ENCODE measurements around the gene MARCHF4. TPM values are rescaled to one million over a fixed set of nuclear protein-coding genes. Genes with fewer than 3 reads are reported as not detected.

Gene MARCHF4
- polyA plus RNA-seq, 1 donor: 3.2 TPM

DNA sequence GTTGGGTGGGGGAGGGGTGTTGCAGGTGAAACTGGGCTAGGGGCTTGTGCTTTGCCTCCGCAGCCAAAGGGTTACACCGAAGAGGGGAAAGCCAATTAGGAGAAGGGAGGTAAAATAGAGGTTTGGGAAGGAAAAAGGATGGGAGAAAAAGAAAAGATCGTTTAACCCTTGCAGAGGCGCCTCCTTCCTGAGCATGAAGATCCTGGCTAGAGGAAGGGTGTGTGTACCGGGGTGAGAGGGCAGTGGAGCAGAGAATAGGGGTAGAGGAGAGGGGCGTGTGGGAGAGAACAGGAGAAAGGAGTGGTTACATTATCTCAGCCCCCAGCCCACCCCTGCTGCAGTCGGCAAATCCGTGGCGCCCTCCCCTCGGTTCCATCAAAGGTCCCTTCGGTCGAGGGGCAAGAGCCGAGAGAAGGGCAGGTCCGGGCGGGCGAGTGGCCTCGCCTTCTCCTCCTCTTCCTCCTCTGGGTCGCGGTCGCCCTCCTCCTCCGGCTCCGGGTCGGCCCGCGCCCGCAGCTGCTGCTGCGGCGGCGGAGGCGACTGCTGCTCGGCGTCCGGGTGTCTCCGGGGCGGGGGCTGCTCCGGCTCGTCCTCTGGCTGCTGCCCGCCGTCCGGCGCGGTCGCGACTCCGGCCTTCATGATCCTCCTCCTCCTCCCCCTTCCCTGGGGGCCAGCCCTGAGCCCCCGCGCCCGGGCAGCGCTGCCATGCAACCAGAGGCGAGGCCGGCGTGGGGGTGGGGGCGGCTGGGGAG, 1.1 kb downstream of the MARCHF4 start:
- Histone ChIP-seq H3K27ac (ENCODE audit: low read length) (no peak overlapping the region), H3K9me3 (ENCODE audit: control insufficient read depth, low read depth, low read length) (no peaks in the 10 kb centered on the region), H3K4me3 (ENCODE audit: low read length) (peak overlapping the region; percentile 4), H3K36me3 (ENCODE audit: control insufficient read depth, insufficient read depth, low read length) (no peaks in the 10 kb centered on the region), H3K4me1 (ENCODE audit: control insufficient read depth, insufficient read depth, low read length) (peaks cover 3% of the 10 kb centered on the region), H3K27me3 (ENCODE audit: control insufficient read depth, insufficient read depth, low read length) (peaks cover 65% of the 10 kb centered on the region)
- WGBS (ENCODE audit: insufficient coverage, low lambda C conversion rate): 0% methylated on average over 2 of the region's 53 CpGs
- no peak for DNase-seq

DNA sequence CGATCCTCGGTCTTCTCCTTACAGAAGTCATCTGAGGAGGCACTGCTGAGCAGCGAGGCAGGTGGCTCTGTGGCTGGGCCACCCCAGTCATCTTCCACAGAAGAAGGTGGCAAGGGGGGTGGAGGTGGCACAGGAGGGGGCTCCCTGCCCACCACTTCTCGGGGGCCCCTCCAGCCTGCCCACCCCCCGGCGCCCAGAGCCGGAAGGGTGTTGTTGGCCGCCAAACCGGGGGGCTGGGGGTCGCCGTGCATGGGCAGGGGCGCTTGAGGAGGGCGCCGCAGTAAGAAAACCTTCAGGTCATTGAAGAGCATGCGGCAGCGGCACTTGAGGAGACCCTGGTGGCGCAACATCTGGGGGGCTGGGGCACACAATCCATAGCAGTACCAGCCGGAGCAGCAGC, 2.5 kb downstream of the MARCHF4 start:
- peaks cover 70% of the 10 kb centered on the region for H3K27me3 ChIP-seq (ENCODE audit: control insufficient read depth, insufficient read depth, low read length)
- WGBS (ENCODE audit: insufficient coverage, low lambda C conversion rate): no CpG with 5 or more reads among the region's 18 CpGs

DNA sequence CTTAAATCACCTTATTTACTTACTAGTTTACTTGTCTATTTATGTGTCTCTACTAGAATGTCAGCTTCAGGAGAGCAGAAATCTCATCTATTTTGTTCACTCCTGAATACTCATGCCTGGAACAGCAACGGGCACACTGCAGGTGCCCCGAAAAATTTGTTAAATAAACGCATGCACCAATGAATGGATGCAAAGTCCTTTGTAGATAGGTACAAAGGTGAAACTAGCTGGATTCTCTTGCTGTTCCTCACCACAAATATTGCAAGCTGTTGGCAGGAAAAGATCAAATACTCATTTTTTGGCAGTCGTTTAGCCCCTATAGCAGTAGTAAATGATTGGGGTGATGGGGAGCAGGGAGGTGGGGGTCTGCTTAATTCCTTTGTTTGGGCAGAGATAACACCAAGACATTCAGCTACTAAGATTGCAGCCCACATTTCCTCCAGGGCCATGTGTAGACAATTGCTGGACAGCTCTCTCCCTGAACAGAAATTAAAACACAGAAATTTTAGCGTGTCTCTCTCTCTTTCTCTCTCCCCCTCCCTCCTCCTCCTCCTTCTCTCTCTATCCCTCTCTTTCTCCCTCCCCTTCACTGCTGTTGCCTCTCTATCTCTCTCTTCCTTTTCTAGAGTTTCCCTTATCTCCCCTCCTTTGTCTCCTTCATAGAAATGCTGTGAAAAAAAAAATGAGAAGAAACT, 5.4 kb downstream of the MARCHF4 start:
- H3K36me3 ChIP-seq (ENCODE audit: control insufficient read depth, insufficient read depth, low read length): no peaks in the 10 kb centered on the region
- no peaks in the 10 kb centered on the region for H3K9me3 ChIP-seq (ENCODE audit: control insufficient read depth, low read depth, low read length)
- 0% methylated on average over 1 of the region's 5 CpGs for WGBS (ENCODE audit: insufficient coverage, low lambda C conversion rate)
- no peak for DNase-seq
- no peak overlapping the region for H3K4me3 ChIP-seq (ENCODE audit: low read length)
- H3K27ac ChIP-seq (ENCODE audit: low read length): no peak overlapping the region
- H3K4me1 ChIP-seq (ENCODE audit: control insufficient read depth, insufficient read depth, low read length): no peaks in the 10 kb centered on the region
- H3K27me3 ChIP-seq (ENCODE audit: control insufficient read depth, insufficient read depth, low read length): peaks cover 56% of the 10 kb centered on the region

More for the DNA sequence above, 2.5 kb downstream of the MARCHF4 start:
- H3K4me3 ChIP-seq (ENCODE audit: low read length): no peak overlapping the region
- no peak overlapping the region for H3K27ac ChIP-seq (ENCODE audit: low read length)
- no peaks in the 10 kb centered on the region for H3K9me3 ChIP-seq (ENCODE audit: control insufficient read depth, low read depth, low read length)
- peaks cover 3% of the 10 kb centered on the region for H3K4me1 ChIP-seq (ENCODE audit: control insufficient read depth, insufficient read depth, low read length)
- no peak for DNase-seq
- H3K36me3 ChIP-seq (ENCODE audit: control insufficient read depth, insufficient read depth, low read length): no peaks in the 10 kb centered on the region

DNA sequence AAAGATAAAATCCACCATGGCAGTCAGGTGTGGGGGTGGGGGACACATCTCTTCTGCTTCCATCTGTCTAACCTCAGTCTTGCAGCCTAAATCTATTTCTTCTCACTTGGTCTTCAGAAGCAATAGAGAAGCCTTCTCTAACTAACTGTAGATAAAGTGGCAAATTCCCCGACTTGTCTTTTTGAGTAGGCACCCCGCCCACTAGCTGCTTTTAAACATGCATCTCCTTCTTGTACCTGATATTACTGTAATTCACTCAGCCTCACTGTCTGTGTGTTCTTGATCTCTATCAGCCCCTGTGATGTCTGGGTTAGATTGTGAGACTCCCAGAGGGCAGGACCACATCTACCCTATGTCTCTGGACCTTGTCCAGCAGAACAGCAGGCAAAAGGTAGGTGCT, 6.8 kb downstream of the MARCHF4 start:
- no peaks in the 10 kb centered on the region for H3K9me3 ChIP-seq (ENCODE audit: control insufficient read depth, low read depth, low read length)
- peaks cover 42% of the 10 kb centered on the region for H3K27me3 ChIP-seq (ENCODE audit: control insufficient read depth, insufficient read depth, low read length)
- H3K4me3 ChIP-seq (ENCODE audit: low read length): no peak overlapping the region
- H3K36me3 ChIP-seq (ENCODE audit: control insufficient read depth, insufficient read depth, low read length): no peaks in the 10 kb centered on the region
- no peak overlapping the region for H3K27ac ChIP-seq (ENCODE audit: low read length)
- DNase-seq: no peak
- WGBS (ENCODE audit: insufficient coverage, low lambda C conversion rate): no CpG with 5 or more reads among the region's 2 CpGs
- H3K4me1 ChIP-seq (ENCODE audit: control insufficient read depth, insufficient read depth, low read length): no peaks in the 10 kb centered on the region

DNA sequence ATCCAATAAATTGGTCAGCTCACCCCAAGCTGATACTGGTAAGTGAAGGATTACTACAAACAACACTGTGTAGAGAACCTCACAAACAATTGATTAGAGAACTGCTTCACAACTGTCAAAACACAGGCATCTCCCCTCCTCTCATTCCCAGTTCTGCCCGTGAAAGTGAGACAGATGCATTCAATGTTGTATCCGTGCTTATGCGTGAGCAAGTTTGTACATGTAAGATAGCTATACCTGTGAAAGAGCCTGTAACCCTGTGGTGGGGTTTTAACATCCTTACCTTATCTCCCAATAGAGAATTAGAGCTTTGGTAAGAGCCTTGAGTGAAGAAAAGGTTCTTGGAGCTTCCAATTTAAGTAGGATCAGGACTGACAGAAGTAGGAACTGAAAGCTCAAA, 9.1 kb downstream of the MARCHF4 start:
- Histone ChIP-seq H3K27ac (ENCODE audit: low read length) (no peak overlapping the region), H3K4me1 (ENCODE audit: control insufficient read depth, insufficient read depth, low read length) (no peaks in the 10 kb centered on the region), H3K9me3 (ENCODE audit: control insufficient read depth, low read depth, low read length) (no peaks in the 10 kb centered on the region), H3K36me3 (ENCODE audit: control insufficient read depth, insufficient read depth, low read length) (no peaks in the 10 kb centered on the region), H3K4me3 (ENCODE audit: low read length) (no peak overlapping the region), H3K27me3 (ENCODE audit: control insufficient read depth, insufficient read depth, low read length) (peaks cover 27% of the 10 kb centered on the region)
- no peak for DNase-seq
- WGBS (ENCODE audit: insufficient coverage, low lambda C conversion rate): no CpG with 5 or more reads among the region's 3 CpGs

DNA sequence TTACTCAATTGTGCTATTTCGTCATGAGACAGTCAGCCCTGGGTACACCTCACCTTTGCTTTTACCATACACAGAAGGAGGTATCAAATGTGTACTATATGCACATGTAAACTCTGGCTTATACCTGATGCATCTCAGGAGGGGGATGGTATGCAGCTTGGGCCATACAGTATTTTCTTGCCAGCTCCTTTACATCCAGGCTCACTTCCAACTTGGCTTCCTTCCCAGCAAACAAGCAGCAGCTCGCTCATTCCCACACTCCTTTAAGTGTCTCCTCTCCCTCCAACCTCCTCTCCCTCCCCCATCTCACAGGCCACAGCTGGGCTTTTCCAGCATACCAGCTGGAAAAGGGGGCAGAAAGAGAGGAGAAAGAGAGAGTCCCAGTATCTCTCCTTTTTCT, 9.6 kb downstream of the MARCHF4 start:
- no CpG with 5 or more reads among the region's 2 CpGs for WGBS (ENCODE audit: insufficient coverage, low lambda C conversion rate)
- H3K27ac ChIP-seq (ENCODE audit: low read length): no peak overlapping the region
- H3K4me3 ChIP-seq (ENCODE audit: low read length): no peak overlapping the region
- no peaks in the 10 kb centered on the region for H3K4me1 ChIP-seq (ENCODE audit: control insufficient read depth, insufficient read depth, low read length)
- H3K9me3 ChIP-seq (ENCODE audit: control insufficient read depth, low read depth, low read length): no peaks in the 10 kb centered on the region
- H3K27me3 ChIP-seq (ENCODE audit: control insufficient read depth, insufficient read depth, low read length): peaks cover 24% of the 10 kb centered on the region
- H3K36me3 ChIP-seq (ENCODE audit: control insufficient read depth, insufficient read depth, low read length): no peaks in the 10 kb centered on the region
- peak in 1 of 2 donors; percentile 17 for DNase-seq

DNA sequence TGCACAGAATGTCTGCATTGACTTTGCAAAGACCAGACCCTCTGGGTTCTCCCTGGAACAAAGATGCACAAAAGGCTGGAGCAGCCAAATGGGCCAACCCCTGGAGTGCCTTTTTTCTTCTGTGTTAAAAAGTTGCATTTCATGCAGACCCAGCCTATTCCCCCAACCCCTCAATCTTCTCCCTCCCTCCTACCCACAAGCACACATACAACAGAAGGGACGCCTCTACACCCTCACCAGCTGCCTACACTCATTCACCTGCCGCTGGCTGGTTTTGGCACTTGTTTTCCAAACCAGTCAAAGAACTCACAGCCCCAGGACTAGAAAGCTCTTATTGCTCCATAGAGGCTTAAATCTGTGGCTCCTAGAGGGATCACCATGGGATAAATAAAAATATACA, 16.6 kb downstream of the MARCHF4 start:
- no peak overlapping the region for H3K27ac ChIP-seq (ENCODE audit: low read length)
- WGBS (ENCODE audit: insufficient coverage, low lambda C conversion rate): no CpG with 5 or more reads among the region's 2 CpGs

DNA sequence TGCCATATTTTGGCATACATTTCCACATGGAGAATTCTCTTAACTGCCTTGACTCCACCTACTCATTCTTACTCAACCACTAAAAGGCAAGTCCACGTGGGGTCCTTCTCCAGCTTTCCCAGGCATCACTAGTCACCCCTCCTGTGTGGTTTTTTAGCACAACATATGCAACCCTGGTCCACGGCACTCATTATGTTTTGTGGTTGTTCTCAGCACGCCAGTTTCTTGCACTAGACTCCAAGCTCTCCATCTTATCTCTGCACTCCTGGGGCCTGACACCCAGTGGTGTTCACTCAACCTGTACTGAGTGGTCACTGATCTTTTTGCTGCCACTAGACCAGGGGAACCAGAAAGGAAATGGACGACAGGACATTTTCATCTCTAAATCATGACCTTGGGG, 18.0 kb downstream of the MARCHF4 start:
- no peak for DNase-seq
- Histone ChIP-seq H3K36me3 (ENCODE audit: control insufficient read depth, insufficient read depth, low read length) (no peaks in the 10 kb centered on the region), H3K4me3 (ENCODE audit: low read length) (no peak overlapping the region), H3K4me1 (ENCODE audit: control insufficient read depth, insufficient read depth, low read length) (no peaks in the 10 kb centered on the region), H3K9me3 (ENCODE audit: control insufficient read depth, low read depth, low read length) (no peaks in the 10 kb centered on the region), H3K27ac (ENCODE audit: low read length) (no peak overlapping the region), H3K27me3 (ENCODE audit: control insufficient read depth, insufficient read depth, low read length) (peaks cover 11% of the 10 kb centered on the region)
- no CpG with 5 or more reads among the region's 4 CpGs for WGBS (ENCODE audit: insufficient coverage, low lambda C conversion rate)

More for the DNA sequence above, 16.6 kb downstream of the MARCHF4 start:
- Histone ChIP-seq H3K36me3 (ENCODE audit: control insufficient read depth, insufficient read depth, low read length) (no peaks in the 10 kb centered on the region), H3K27me3 (ENCODE audit: control insufficient read depth, insufficient read depth, low read length) (peaks cover 15% of the 10 kb centered on the region), H3K9me3 (ENCODE audit: control insufficient read depth, low read depth, low read length) (no peaks in the 10 kb centered on the region), H3K4me3 (ENCODE audit: low read length) (no peak overlapping the region), H3K4me1 (ENCODE audit: control insufficient read depth, insufficient read depth, low read length) (no peaks in the 10 kb centered on the region)
- no peak for DNase-seq

DNA sequence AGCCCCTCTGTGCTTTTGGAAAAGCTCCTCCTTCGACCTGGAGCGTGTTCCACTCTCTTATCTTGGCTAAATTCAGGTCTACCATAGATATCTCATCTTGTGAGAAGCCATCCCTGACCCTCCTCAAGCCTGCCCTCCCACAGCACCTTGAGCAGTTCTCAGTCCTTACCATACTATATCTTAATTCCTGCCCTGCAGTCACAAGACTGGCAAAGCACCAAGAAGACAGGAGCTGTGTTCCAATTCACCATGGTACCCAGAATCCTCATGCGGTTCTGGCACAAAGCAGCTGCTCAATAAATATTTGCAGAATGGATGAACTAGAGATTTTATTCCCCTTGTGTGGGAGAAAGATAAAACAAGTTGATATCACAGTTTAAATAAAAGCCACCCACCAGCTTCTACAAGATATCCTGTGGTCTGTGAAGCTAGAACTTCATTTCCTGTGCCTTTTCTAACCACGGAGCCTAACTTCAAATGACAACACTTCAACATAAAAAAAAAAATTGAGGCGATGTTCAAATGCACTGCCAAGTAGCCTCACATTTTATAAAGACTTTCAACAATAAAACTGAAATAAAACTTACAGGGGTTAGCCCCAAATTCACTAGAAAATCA, 19.5 kb downstream of the MARCHF4 start:
- WGBS (ENCODE audit: insufficient coverage, low lambda C conversion rate): 67% methylated on average over 1 of the region's 5 CpGs
- H3K4me3 ChIP-seq (ENCODE audit: low read length): no peak overlapping the region
- no peak for DNase-seq

DNA sequence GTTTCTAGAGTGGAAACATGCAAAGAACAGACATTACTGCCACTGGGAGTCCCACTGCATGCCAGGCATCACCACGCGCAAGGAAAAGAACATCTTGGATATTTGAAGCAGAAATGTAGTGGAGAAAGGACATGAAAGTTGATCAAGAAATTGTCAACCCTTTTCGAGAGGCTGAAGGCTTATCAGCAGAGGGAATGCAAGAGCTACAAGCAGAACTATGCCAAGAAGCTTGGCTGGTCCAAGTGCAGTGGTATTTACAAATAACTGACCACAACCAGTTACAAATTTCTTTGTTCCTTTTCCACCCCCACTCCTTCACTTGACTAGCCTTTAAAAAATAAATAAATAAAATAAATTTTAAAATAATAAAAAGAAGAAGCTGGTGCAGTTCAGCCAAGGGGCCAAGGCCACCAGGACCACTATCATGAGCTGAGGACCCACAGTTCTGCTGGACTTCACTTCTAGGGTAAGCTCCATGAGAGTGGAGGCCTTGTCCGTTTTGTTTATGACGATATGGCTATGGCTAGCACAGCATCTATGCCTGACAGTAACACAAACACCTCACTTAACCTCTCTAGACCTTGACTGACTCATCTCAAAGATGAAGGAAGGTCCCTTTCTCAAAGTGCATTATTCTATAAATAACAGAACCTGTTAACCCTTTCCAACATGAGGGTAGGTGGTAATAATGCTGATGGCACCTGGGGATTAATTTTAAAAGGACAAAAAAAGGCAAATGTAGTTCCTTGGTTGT, 20.9 kb downstream of the MARCHF4 start:
- 60% methylated on average over 1 of the region's 5 CpGs for WGBS (ENCODE audit: insufficient coverage, low lambda C conversion rate)
- no peak overlapping the region for H3K27ac ChIP-seq (ENCODE audit: low read length)
- no peak for DNase-seq
- H3K27me3 ChIP-seq (ENCODE audit: control insufficient read depth, insufficient read depth, low read length): peaks cover 13% of the 10 kb centered on the region
- no peaks in the 10 kb centered on the region for H3K9me3 ChIP-seq (ENCODE audit: control insufficient read depth, low read depth, low read length)
- H3K4me3 ChIP-seq (ENCODE audit: low read length): no peak overlapping the region
- no peaks in the 10 kb centered on the region for H3K4me1 ChIP-seq (ENCODE audit: control insufficient read depth, insufficient read depth, low read length)
- no peaks in the 10 kb centered on the region for H3K36me3 ChIP-seq (ENCODE audit: control insufficient read depth, insufficient read depth, low read length)

More for the DNA sequence above, 19.5 kb downstream of the MARCHF4 start:
- Histone ChIP-seq H3K4me1 (ENCODE audit: control insufficient read depth, insufficient read depth, low read length) (no peaks in the 10 kb centered on the region), H3K9me3 (ENCODE audit: control insufficient read depth, low read depth, low read length) (no peaks in the 10 kb centered on the region), H3K36me3 (ENCODE audit: control insufficient read depth, insufficient read depth, low read length) (no peaks in the 10 kb centered on the region), H3K27ac (ENCODE audit: low read length) (no peak overlapping the region), H3K27me3 (ENCODE audit: control insufficient read depth, insufficient read depth, low read length) (peaks cover 7% of the 10 kb centered on the region)

All from large intestine (tissue), 3 donors.